Measurements from ENCODE around the gene SNX21.

SNX21 gene

GRCh38 chr20:45801851-45802250 is 31.7 kb upstream of the SNX21 start:
- Histone ChIP-seq H2BK12ac (ENCODE audit: low read length in 2 of 2) (no peak overlapping the region), H3K14ac (ENCODE audit: low read length in 2 of 2) (no peak overlapping the region), H3K4me1 (ENCODE audit: control insufficient read depth, insufficient read depth, low read depth, low read length) (no peaks in the 10 kb centered on the region), H3K36me3 (ENCODE audit: control insufficient read depth in 1 of 2, insufficient read depth in 2 of 2, low read depth in 1 of 2, low read length in 2 of 2) (peaks cover 42 to 69% of the 10 kb centered on the region in 2 experiments), H2BK120ac (ENCODE audit: low read depth, low read length) (no peak overlapping the region), H3K27me3 (ENCODE audit: control insufficient read depth in 1 of 2, insufficient read depth in 1 of 2, low read length in 2 of 2) (no peaks in the 10 kb centered on the region), H3K4me2 (ENCODE audit: low read length, poor library complexity, severe bottlenecking) (no peak overlapping the region), H3K4ac (ENCODE audit: low read depth in 1 of 2, low read length in 2 of 2) (no peak overlapping the region), H4K8ac (ENCODE audit: low read length) (no peak overlapping the region), H3K4me3 (ENCODE audit: insufficient read depth in 1 of 2, low read depth in 1 of 2, low read length in 2 of 2) (no peak overlapping the region), H3K23ac (ENCODE audit: low read length in 2 of 2) (no peak overlapping the region), H3K27ac (ENCODE audit: low read length, poor library complexity, severe bottlenecking) (no peak overlapping the region), H2AFZ (ENCODE audit: low read depth, low read length) (no peak overlapping the region), H2BK5ac (ENCODE audit: low read depth, low read length, poor library complexity, severe bottlenecking) (no peak overlapping the region), H2AK5ac (ENCODE audit: low read length, severe bottlenecking) (no peak overlapping the region), H2BK15ac (ENCODE audit: low read depth, poor library complexity, severe bottlenecking) (no peak overlapping the region), H3K79me1 (replicated peaks; ENCODE audit: low read length, poor library complexity, severe bottlenecking) (peaks cover 12% of the 10 kb centered on the region), H3K18ac (ENCODE audit: low read depth in 1 of 2, low read length in 2 of 2) (no peak overlapping the region), H3K9me3 (ENCODE audit: control insufficient read depth, low read length) (no peaks in the 10 kb centered on the region), H3K9ac (ENCODE audit: low read length) (no peak overlapping the region), H4K91ac (ENCODE audit: low read length) (no peak overlapping the region)
- DNase-seq = no peak
- 95% methylated on average over 7 of the region's 7 CpGs for WGBS

GRCh38 chr20:45810191-45810970 is 23.2 kb upstream of the SNX21 start:
- Histone ChIP-seq H3K4me2 (ENCODE audit: low read length, poor library complexity, severe bottlenecking) (no peak overlapping the region), H2BK12ac (ENCODE audit: low read length in 2 of 2) (no peak overlapping the region), H3K4me1 (ENCODE audit: control insufficient read depth, insufficient read depth, low read depth, low read length) (peaks cover 8% of the 10 kb centered on the region), H2BK5ac (ENCODE audit: low read depth, low read length, poor library complexity, severe bottlenecking) (no peak overlapping the region), H4K91ac (ENCODE audit: low read length) (no peak overlapping the region), H3K14ac (ENCODE audit: low read length in 2 of 2) (no peak overlapping the region), H3K18ac (ENCODE audit: low read depth in 1 of 2, low read length in 2 of 2) (no peak overlapping the region), H3K27ac (ENCODE audit: low read length, poor library complexity, severe bottlenecking) (no peak overlapping the region), H3K9me3 (ENCODE audit: control insufficient read depth, low read length) (no peaks in the 10 kb centered on the region), H2BK120ac (ENCODE audit: low read depth, low read length) (no peak overlapping the region), H3K4ac (ENCODE audit: low read depth in 1 of 2, low read length in 2 of 2) (no peak overlapping the region), H2AFZ (ENCODE audit: low read depth, low read length) (no peak overlapping the region), H3K79me1 (replicated peaks; ENCODE audit: low read length, poor library complexity, severe bottlenecking) (peaks cover 14% of the 10 kb centered on the region), H3K27me3 (ENCODE audit: control insufficient read depth in 1 of 2, insufficient read depth in 1 of 2, low read length in 2 of 2) (no peaks in the 10 kb centered on the region), H3K36me3 (ENCODE audit: control insufficient read depth in 1 of 2, insufficient read depth in 2 of 2, low read depth in 1 of 2, low read length in 2 of 2) (peaks cover 39 to 62% of the 10 kb centered on the region in 2 experiments), H3K4me3 (ENCODE audit: insufficient read depth in 1 of 2, low read depth in 1 of 2, low read length in 2 of 2) (no peak overlapping the region), H3K23ac (ENCODE audit: low read length in 2 of 2) (no peak overlapping the region), H2BK15ac (ENCODE audit: low read depth, poor library complexity, severe bottlenecking) (no peak overlapping the region), H2AK5ac (ENCODE audit: low read length, severe bottlenecking) (no peak overlapping the region), H4K8ac (ENCODE audit: low read length) (no peak overlapping the region), H3K9ac (ENCODE audit: low read length) (no peak overlapping the region)
- WGBS = 95% methylated on average over 4 of the region's 8 CpGs
- DNase-seq = no peak

- H3K4me3 ChIP-seq (ENCODE audit: insufficient read depth in 1 of 2, low read depth in 1 of 2, low read length in 2 of 2) = peak within 1 kb of the TSS; percentile 79 to 82
- H2BK15ac ChIP-seq (ENCODE audit: low read depth, poor library complexity, severe bottlenecking) = no peak within 1 kb of the TSS
These were observed 21.2 kb upstream of the SNX21 start, which contains the start of gene UBE2C for GRCh38 chr20:45812157-45813005. UBE2C (plus strand) TSS chr20:45812644; CDS start chr20:45812696, 52 bp downstream.

GRCh38 chr20:45813006-45813340 is 20.6 kb upstream of the SNX21 start:
- Histone ChIP-seq H3K27me3 (ENCODE audit: control insufficient read depth in 1 of 2, insufficient read depth in 1 of 2, low read length in 2 of 2) (no peaks in the 10 kb centered on the region), H3K14ac (ENCODE audit: low read length in 2 of 2) (no peak overlapping the region), H2BK12ac (ENCODE audit: low read length in 2 of 2) (no peak overlapping the region), H3K36me3 (ENCODE audit: control insufficient read depth in 1 of 2, insufficient read depth in 2 of 2, low read depth in 1 of 2, low read length in 2 of 2) (peaks cover 23 to 37% of the 10 kb centered on the region in 2 experiments), H3K9me3 (ENCODE audit: control insufficient read depth, low read length) (no peaks in the 10 kb centered on the region), H4K91ac (ENCODE audit: low read length) (no peak overlapping the region), H2AFZ (ENCODE audit: low read depth, low read length) (no peak overlapping the region), H3K4me2 (ENCODE audit: low read length, poor library complexity, severe bottlenecking) (peak overlapping the region; percentile 92), H3K23ac (ENCODE audit: low read length in 2 of 2) (no peak overlapping the region), H3K4ac (ENCODE audit: low read depth in 1 of 2, low read length in 2 of 2) (peak overlapping the region in 1 of 2 experiments; percentile 10), H2AK5ac (ENCODE audit: low read length, severe bottlenecking) (no peak overlapping the region), H3K27ac (ENCODE audit: low read length, poor library complexity, severe bottlenecking) (no peak overlapping the region), H3K4me1 (ENCODE audit: control insufficient read depth, insufficient read depth, low read depth, low read length) (peaks cover 17% of the 10 kb centered on the region), H3K4me3 (ENCODE audit: insufficient read depth in 1 of 2, low read depth in 1 of 2, low read length in 2 of 2) (peak overlapping the region; percentile 79 to 82), H3K18ac (ENCODE audit: low read depth in 1 of 2, low read length in 2 of 2) (no peak overlapping the region), H3K79me1 (replicated peaks; ENCODE audit: low read length, poor library complexity, severe bottlenecking) (peaks cover 21% of the 10 kb centered on the region), H4K8ac (ENCODE audit: low read length) (no peak overlapping the region), H2BK120ac (ENCODE audit: low read depth, low read length) (no peak overlapping the region), H2BK15ac (ENCODE audit: low read depth, poor library complexity, severe bottlenecking) (no peak overlapping the region), H3K9ac (ENCODE audit: low read length) (peak overlapping the region; percentile 78), H2BK5ac (ENCODE audit: low read depth, low read length, poor library complexity, severe bottlenecking) (no peak overlapping the region)
- no peak for DNase-seq
- WGBS = under 1% methylated on average over 11 of the region's 11 CpGs

More at GRCh38 chr20:45812157-45813005, 21.2 kb upstream of the SNX21 start, which contains the start of gene UBE2C:
- Histone ChIP-seq H3K27ac (ENCODE audit: low read length, poor library complexity, severe bottlenecking) (peak within 1 kb of the TSS; percentile 60), H4K91ac (ENCODE audit: low read length) (peak within 1 kb of the TSS; percentile 53), H3K4me1 (ENCODE audit: control insufficient read depth, insufficient read depth, low read depth, low read length) (peaks cover 13% of the 10 kb centered on the region), H3K4me2 (ENCODE audit: low read length, poor library complexity, severe bottlenecking) (peak within 1 kb of the TSS; percentile 92), H4K8ac (ENCODE audit: low read length) (no peak within 1 kb of the TSS), H3K4ac (ENCODE audit: low read depth in 1 of 2, low read length in 2 of 2) (peak within 1 kb of the TSS; percentile 10 to 30), H3K36me3 (ENCODE audit: control insufficient read depth in 1 of 2, insufficient read depth in 2 of 2, low read depth in 1 of 2, low read length in 2 of 2) (peaks cover 27 to 43% of the 10 kb centered on the region in 2 experiments), H3K9me3 (ENCODE audit: control insufficient read depth, low read length) (no peaks in the 10 kb centered on the region), H3K79me1 (replicated peaks; ENCODE audit: low read length, poor library complexity, severe bottlenecking) (peaks cover 21% of the 10 kb centered on the region), H2AK5ac (ENCODE audit: low read length, severe bottlenecking) (no peak within 1 kb of the TSS), H2BK5ac (ENCODE audit: low read depth, low read length, poor library complexity, severe bottlenecking) (no peak within 1 kb of the TSS), H3K9ac (ENCODE audit: low read length) (peak within 1 kb of the TSS; percentile 78), H3K23ac (ENCODE audit: low read length in 2 of 2) (no peak within 1 kb of the TSS), H2BK12ac (ENCODE audit: low read length in 2 of 2) (no peak within 1 kb of the TSS), H3K18ac (ENCODE audit: low read depth in 1 of 2, low read length in 2 of 2) (no peak within 1 kb of the TSS), H3K27me3 (ENCODE audit: control insufficient read depth in 1 of 2, insufficient read depth in 1 of 2, low read length in 2 of 2) (no peaks in the 10 kb centered on the region), H2BK120ac (ENCODE audit: low read depth, low read length) (no peak within 1 kb of the TSS), H3K14ac (ENCODE audit: low read length in 2 of 2) (no peak within 1 kb of the TSS), H2AFZ (ENCODE audit: low read depth, low read length) (peak within 1 kb of the TSS; percentile 55)
- WGBS = 1% methylated on average over 65 of the region's 65 CpGs
- peak; percentile 100 for DNase-seq

Data from mesenchymal stem cell (in vitro differentiated cells and primary cell).